H1 (cell line): ENCODE results near the gene GGN. TPM values are rescaled to one million over a fixed set of nuclear protein-coding genes. Genes with fewer than 3 reads are reported as not detected.

ENCODE experiments used
- CTCF ChIA-PET: fragments of 300-600 bp; sonication (Branson Sonifier 250); formaldehyde crosslinking; loops from one replicate; lab custom pipeline; 2021; ENCODE audit not compliant: partially characterized antibody; lab: Charles Lee
- POLR2A ChIA-PET: fragments of 300-600 bp; sonication (Branson Sonifier 250); formaldehyde crosslinking; loops from one replicate; lab custom pipeline; 2021; ENCODE audit warnings: inconsistent platforms; ENCODE audit not compliant: partially characterized antibody; lab: Charles Lee
- DNase-seq, 2 experiments: peaks; one replicate each; pipeline versions ENCODE4 v3.0.0 to v3.0.0-alpha.2; 2010 to 2022; ENCODE audit warnings: low spot score in 2 of 2, low read depth in 1 of 2, mixed read lengths in 1 of 2
- FAIRE-seq: peaks from 2 replicates; lab custom pipeline; 2011; peaks lifted over from hg19 to GRCh38; lab: Jason Lieb, UNC
- H2AFZ ChIP-seq: 2 replicates; pipeline ENCODE4 v1.8.1; 2012; ENCODE audit warnings: low read length, inconsistent platforms
- H2AK5ac ChIP-seq: 2 replicates; pipeline ENCODE4 v1.6.1; 2013; ENCODE audit warnings: low read depth, low read length
- H2BK120ac ChIP-seq: replicated peaks from 2 replicates; pipeline ENCODE3; 2013; ENCODE audit warnings: low read depth, low read length, inconsistent platforms
- H2BK12ac ChIP-seq: 2 replicates; pipeline ENCODE4 v1.6.1; 2013; ENCODE audit warnings: low read depth, low read length
- H2BK15ac ChIP-seq: 2 replicates; pipeline ENCODE4 v1.6.1; 2013; ENCODE audit warnings: low read length
- H2BK20ac ChIP-seq: 2 replicates; pipeline ENCODE4 v1.6.1; 2013; ENCODE audit warnings: low read length
- H2BK5ac ChIP-seq: 2 replicates; pipeline ENCODE4 v1.6.1; 2013; ENCODE audit warnings: low read depth, low read length
- H3K14ac ChIP-seq: 2 replicates; pipeline ENCODE4 v1.6.1; 2013; ENCODE audit warnings: inconsistent platforms; ENCODE audit not compliant: insufficient read length
- H3K18ac ChIP-seq: 2 replicates; pipeline ENCODE4 v1.6.1; 2013; ENCODE audit warnings: low read length; ENCODE audit errors: extremely low read depth
- H3K23ac ChIP-seq: 2 replicates; pipeline ENCODE4 v1.6.1; 2013; ENCODE audit warnings: inconsistent platforms; ENCODE audit not compliant: insufficient read length
- H3K23me2 ChIP-seq: 2 replicates; pipeline ENCODE4 v1.6.1; 2013; ENCODE audit warnings: low read depth, low read length
- H3K27ac ChIP-seq: 2 replicates; pipeline ENCODE4 v1.6.1; 2011; ENCODE audit warnings: low read depth, low read length, inconsistent platforms
- H3K27me3 ChIP-seq, 4 experiments: replicated peaks in 1 of 4; 1 replicate in 1 of 4; 2 replicates in 3 of 4; pipeline versions ENCODE4 v1.6.1 to v1.8.1; 2011 to 2013; ENCODE audit warnings: low read length in 3 of 4, mild to moderate bottlenecking in 3 of 4, inconsistent platforms in 2 of 4, mixed read lengths in 2 of 4, moderate library complexity in 1 of 4; ENCODE audit not compliant: control insufficient read depth in 3 of 4, insufficient read depth in 3 of 4; ENCODE audit errors: extremely low read depth in 1 of 4
- H3K36me3 ChIP-seq, 4 experiments: 2 replicates each; pipeline versions ENCODE4 v1.6.1 to v1.8.1; 2011 to 2013; ENCODE audit warnings: mild to moderate bottlenecking in 4 of 4, low read length in 3 of 4, moderate library complexity in 2 of 4, control low read depth in 1 of 4, inconsistent platforms in 1 of 4; ENCODE audit not compliant: insufficient read depth in 4 of 4, control insufficient read depth in 2 of 4
- H3K4ac ChIP-seq: replicated peaks from 2 replicates; pipeline ENCODE3; 2013; ENCODE audit warnings: low read length, low read depth, mixed read lengths, inconsistent platforms; ENCODE audit not compliant: insufficient read length
- H3K4me1 ChIP-seq, 4 experiments: replicated peaks in 1 of 4; 1 replicate in 1 of 4; 2 replicates in 3 of 4; pipeline versions ENCODE4 v1.6.1 to v1.8.1; 2011 to 2013; ENCODE audit warnings: low read length in 3 of 4, inconsistent platforms in 2 of 4, mixed read lengths in 1 of 4; ENCODE audit not compliant: insufficient read depth in 4 of 4, control insufficient read depth in 3 of 4
- H3K4me2 ChIP-seq, 2 experiments: 2 replicates each; pipeline versions ENCODE4 v1.6.1 to v1.8.1; 2011 to 2013; ENCODE audit warnings: low read depth in 2 of 2, low read length in 2 of 2, control low read depth in 1 of 2, inconsistent platforms in 1 of 2, mild to moderate bottlenecking in 1 of 2; ENCODE audit not compliant: insufficient read depth in 1 of 2
- H3K4me3 ChIP-seq, 4 experiments: fragments of 200-600, 300-600 bp in 1 of 4; sonication (generic), shearing (Covaris generic), sonication (Bioruptor Twin) in 1 of 4; 2 replicates each; pipeline versions ENCODE4 v1.5.1 to v1.8.1; 2011 to 2016; ENCODE audit warnings: low read length in 4 of 4, low read depth in 3 of 4, control low read depth in 2 of 4, inconsistent platforms in 2 of 4, mild to moderate bottlenecking in 2 of 4, mixed read lengths in 1 of 4, moderate library complexity in 1 of 4; ENCODE audit not compliant: insufficient read depth in 2 of 4; ENCODE audit errors: extremely low read depth in 1 of 4
- H3K56ac ChIP-seq: replicated peaks from 2 replicates; pipeline ENCODE3; 2013; ENCODE audit warnings: low read depth, mild to moderate bottlenecking, mixed read lengths, low read length, inconsistent platforms; ENCODE audit not compliant: insufficient read length
- H3K79me1 ChIP-seq: 2 replicates; pipeline ENCODE4 v1.6.1; 2013; ENCODE audit warnings: low read depth, low read length, control low read depth
- H3K79me2 ChIP-seq, 2 experiments: 2 replicates each; pipeline versions ENCODE4 v1.6.1 to v1.8.1; 2012 to 2013; ENCODE audit warnings: low read length in 2 of 2, mild to moderate bottlenecking in 2 of 2, inconsistent platforms in 1 of 2; ENCODE audit not compliant: insufficient read depth in 2 of 2, control insufficient read depth in 1 of 2
- H3K9ac ChIP-seq, 4 experiments: replicated peaks in 1 of 4; 1 replicate in 1 of 4; 2 replicates in 3 of 4; pipeline versions ENCODE4 v1.6.1 to v1.8.1; 2011 to 2013; ENCODE audit warnings: low read depth in 3 of 4, low read length in 3 of 4, control low read depth in 2 of 4, mild to moderate bottlenecking in 2 of 4, moderate library complexity in 2 of 4, inconsistent platforms in 1 of 4; ENCODE audit errors: extremely low read depth in 1 of 4
- H3K9me3 ChIP-seq, 2 experiments: 2 replicates each; pipeline versions ENCODE4 v1.6.1 to v1.8.1; 2012 to 2013; ENCODE audit warnings: mild to moderate bottlenecking in 2 of 2, moderate library complexity in 2 of 2, control low read depth in 1 of 2, inconsistent platforms in 1 of 2, low read depth in 1 of 2, low read length in 1 of 2, mixed read lengths in 1 of 2; ENCODE audit not compliant: insufficient read depth in 2 of 2
- H4K20me1 ChIP-seq, 2 experiments: replicated peaks in 1 of 2; 2 replicates each; pipeline versions ENCODE3 to v1.8.1; 2011 to 2013; ENCODE audit warnings: inconsistent platforms in 2 of 2, low read length in 2 of 2, mild to moderate bottlenecking in 1 of 2; ENCODE audit not compliant: insufficient read depth in 2 of 2, control insufficient read depth in 1 of 2
- H4K5ac ChIP-seq: 2 replicates; pipeline ENCODE4 v1.6.1; 2013; ENCODE audit warnings: low read length, low read depth, mixed read lengths, inconsistent platforms; ENCODE audit not compliant: insufficient read length
- H4K8ac ChIP-seq: 2 replicates; pipeline ENCODE4 v1.8.0; 2013; ENCODE audit warnings: mild to moderate bottlenecking, moderate library complexity, low read length, inconsistent platforms; ENCODE audit not compliant: insufficient read depth; ENCODE audit errors: extremely low read depth
- H4K91ac ChIP-seq: replicated peaks from 2 replicates; pipeline ENCODE3; 2013; ENCODE audit warnings: low read length, mixed read lengths, inconsistent platforms; ENCODE audit not compliant: insufficient read length
- ASH2L ChIP-seq: fragments of 200-600, 300-600 bp; sonication (generic); IDR thresholded peaks from one replicate; pipeline ENCODE4 v1.7.1; 2017; ENCODE audit warnings: low read length
- BACH1 ChIP-seq: IDR thresholded peaks from 2 replicates; pipeline ENCODE4 v1.6.1; 2012; ENCODE audit warnings: low read length, improper control_type of control experiment
- BCL11A ChIP-seq, 2 experiments: IDR thresholded peaks; one replicate each; pipeline ENCODE4 v1.6.1; 2011; ENCODE audit warnings: low read depth in 2 of 2, low read length in 2 of 2, mild to moderate bottlenecking in 2 of 2
- CBX5 ChIP-seq: fragments of 300-800, 300-1000 bp; sonication (generic); IDR thresholded peaks from 2 replicates; pipeline ENCODE4 v1.7.1; 2016; ENCODE audit warnings: antibody characterized with exemption, low read length, low read depth
- CTBP2 ChIP-seq: IDR thresholded peaks from 2 replicates; pipeline ENCODE4 v1.7.0; 2011; ENCODE audit warnings: borderline replicate concordance, mild to moderate bottlenecking, moderate library complexity, mixed read lengths, low read length; ENCODE audit not compliant: insufficient read depth, insufficient read length
- EP300 ChIP-seq, 2 experiments: IDR thresholded peaks; 1 replicate in 1 of 2; 2 replicates in 1 of 2; pipeline ENCODE4 v1.6.1; 2011 to 2012; ENCODE audit warnings: low read depth in 2 of 2, low read length in 2 of 2, mild to moderate bottlenecking in 2 of 2, borderline replicate concordance in 1 of 2, inconsistent platforms in 1 of 2, moderate library complexity in 1 of 2
- GTF2F1 ChIP-seq: IDR thresholded peaks from 2 replicates; pipeline ENCODE4 v1.6.1; 2012; ENCODE audit warnings: low read depth, low read length, improper control_type of control experiment, borderline replicate concordance
- HDAC2 ChIP-seq, 2 experiments: fragments of 300-600 bp in 1 of 2; sonication (generic) in 1 of 2; IDR thresholded peaks; 2 replicates each; pipeline ENCODE4 v1.6.1; 2011 to 2012; ENCODE audit warnings: low read depth in 2 of 2, low read length in 2 of 2, mild to moderate bottlenecking in 2 of 2, moderate library complexity in 2 of 2, borderline replicate concordance in 1 of 2, inconsistent platforms in 1 of 2
- JUND ChIP-seq: IDR thresholded peaks from 2 replicates; pipeline ENCODE4 v1.6.1; 2011; ENCODE audit warnings: mild to moderate bottlenecking, improper control_type of control experiment, low read length
- PHF8 ChIP-seq: fragments of 200-600 bp; sonication (generic); conservative IDR thresholded peaks from 2 replicates; pipeline ENCODE4 v1.7.1; 2012; ENCODE audit warnings: low read depth, mild to moderate bottlenecking, inconsistent platforms, low read length, moderate library complexity
- SAP30 ChIP-seq: fragments of 300-600 bp; sonication (generic); IDR thresholded peaks from 2 replicates; pipeline ENCODE4 v1.7.1; 2012; ENCODE audit warnings: low read length, moderate library complexity, mild to moderate bottlenecking, inconsistent platforms; ENCODE audit not compliant: insufficient read depth, insufficient replicate concordance
- SP1 ChIP-seq: IDR thresholded peaks from 2 replicates; pipeline ENCODE4 v1.6.1; 2011; ENCODE audit warnings: low read depth, low read length
- WGBS, 2 experiments: shearing (Covaris generic) in 1 of 2; methylation state at CpG; one replicate each; pipeline versions ENCODE4 v1.1.6 to v1.1.7; 2013 to 2015; ENCODE audit warnings: low lambda C conversion rate in 2 of 2, mixed read lengths in 2 of 2, inconsistent platforms in 1 of 2, low coverage in 1 of 2, missing lambda C conversion rate in 1 of 2; ENCODE audit not compliant: insufficient replicate concordance in 2 of 2, insufficient coverage in 1 of 2, insufficient read length in 1 of 2; ENCODE audit errors: extremely low coverage in 1 of 2, missing lambda C conversion rate in 1 of 2; 5-methylcytosine and 5-hydroxymethylcytosine counted together
- polyA plus RNA-seq, 7 experiments: library from polyadenylated mRNA; depleted of rRNA in 3 of 7; stranded (reverse) in 5 of 7; unstranded in 2 of 7; fragments of >200 nt in 5 of 7; fragments of 200-250 nt in 2 of 7; gene quantifications; 1 replicate in 5 of 7; 2 replicates in 1 of 7; 4 replicates in 1 of 7; pipeline versions ENCODE4 v1.2.1 to v1.2.3, GENCODE V29; 2011 to 2013; ENCODE audit warnings: missing spikeins in 2 of 7, mixed read lengths in 2 of 7
- total RNA-seq: library from RNA; stranded (reverse); fragmentation: NEBNext Ultra II Directional; extraction: Animal tissue kit (Norgen Biotek cat#: 25700); gene quantifications from 2 replicates; pipeline ENCODE4 v1.2.1, GENCODE V29; 2021
- TF ChIP-seq, protein P1 (sequence below): IDR thresholded peaks from 2 replicates; pipeline ENCODE4 v1.6.1; 2011; ENCODE audit warnings: low read depth, mild to moderate bottlenecking, low read length; ENCODE audit not compliant: insufficient read depth

Gene GGN
- total and polyA plus RNA-seq, 2 of the 8 experiments (the other 6 are each of a cell fraction or from before 2014, with no cell fraction given) = 0.47 to 1.2 TPM

DNA sequence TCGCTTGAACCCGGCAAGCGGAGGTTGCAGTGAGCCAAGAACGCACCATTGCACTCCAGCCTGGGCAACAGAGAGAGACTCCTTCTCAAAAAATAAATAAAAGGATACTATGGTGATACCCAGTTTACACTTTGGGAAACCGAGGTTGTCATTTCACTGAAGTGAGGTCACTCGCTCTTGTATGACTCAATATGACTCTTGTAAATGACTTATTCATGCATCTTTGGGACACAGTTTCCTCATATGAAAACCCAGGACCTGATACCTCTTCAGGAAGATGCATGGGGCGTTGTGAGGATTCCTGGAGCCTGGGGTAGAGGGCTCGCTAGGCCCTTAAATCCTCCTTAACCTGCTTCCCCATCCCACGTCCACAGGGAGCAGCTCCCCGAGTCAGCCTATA, 9.0 kb downstream of the GGN start:
- no peaks in the 10 kb centered on the region for H3K27me3 ChIP-seq
- H4K8ac ChIP-seq = no peak overlapping the region; the same call in 1 of the 2 replicates
- H4K5ac ChIP-seq = no peak overlapping the region
- WGBS, 2 experiments = 92% methylated on average over 10 of the region's 10 CpGs; no CpG with 5 or more reads in 1 of the 2 experiments
- no peak overlapping the region for H3K4me2 ChIP-seq
- H3K4ac ChIP-seq = no peak overlapping the region
- FAIRE-seq = no peak
- H2AFZ ChIP-seq = no peak overlapping the region
- H3K4me3 ChIP-seq = no peak overlapping the region
- H3K9ac ChIP-seq = no peak overlapping the region
- H3K27ac ChIP-seq = no peak overlapping the region
- H2BK120ac ChIP-seq = no peak overlapping the region
- no peak overlapping the region for H2BK12ac ChIP-seq
- H4K20me1 ChIP-seq = peaks cover 3 to 15% of the 10 kb centered on the region in 2 experiments
- peaks cover 14 to 25% (median 21%) of the 10 kb centered on the region in 4 experiments; a peak in 7 of 8 replicates for H3K36me3 ChIP-seq
- peaks cover 0 to 22% of the 10 kb centered on the region in 2 experiments; a peak in 2 of 4 replicates for H3K79me2 ChIP-seq
- H3K4me1 ChIP-seq = peaks cover 0 to 6% (median 2%) of the 10 kb centered on the region in 4 experiments; a peak in 3 of 7 replicates
- H2BK15ac ChIP-seq = no peak overlapping the region
- no peak overlapping the region for H3K18ac ChIP-seq
- no peaks in the 10 kb centered on the region for H3K9me3 ChIP-seq
- H3K79me1 ChIP-seq = peaks cover 14% of the 10 kb centered on the region
- no peak overlapping the region for H2AK5ac ChIP-seq
- no peak overlapping the region for H3K56ac ChIP-seq
- H4K91ac ChIP-seq = no peak overlapping the region
- no peak overlapping the region for H3K14ac ChIP-seq
- no peak for DNase-seq
- no peak overlapping the region for H2BK20ac ChIP-seq
- H3K23me2 ChIP-seq = peaks cover 7% of the 10 kb centered on the region; the same call in 1 of the 2 replicates
- ChIA-PET CTCF (interaction anchor here (0.7 kb wide), 1 partner anchor 66 kb away, joined by 3 read pairs; no protein-coding TSS in a partner anchor), POLR2A (no interaction called here)
- H3K23ac ChIP-seq = no peak overlapping the region
- no peak overlapping the region for H2BK5ac ChIP-seq
- no peak for TF ChIP-seq SP1
- TF ChIP-seq EP300 (IDR thresholded peaks at IDR 0.05; ENCODE audit: borderline replicate concordance in 1 of 2, low read depth in 2 of 2, low read length in 2 of 2) = no peak
- TF ChIP-seq JUND = no peak
- TF ChIP-seq CBX5 = no peak
- TF ChIP-seq ASH2L = no peak
- TF ChIP-seq, protein P1, sequence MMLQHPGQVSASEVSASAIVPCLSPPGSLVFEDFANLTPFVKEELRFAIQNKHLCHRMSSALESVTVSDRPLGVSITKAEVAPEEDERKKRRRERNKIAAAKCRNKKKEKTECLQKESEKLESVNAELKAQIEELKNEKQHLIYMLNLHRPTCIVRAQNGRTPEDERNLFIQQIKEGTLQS = no peak
- no peak for TF ChIP-seq HDAC2 (IDR thresholded peaks at IDR 0.05; ENCODE audit: borderline replicate concordance in 1 of 2, low read depth in 2 of 2, low read length in 2 of 2)
- TF ChIP-seq PHF8 = no peak
- no peak for TF ChIP-seq SAP30
- TF ChIP-seq BACH1 = no peak
- TF ChIP-seq CTBP2 = no peak
- TF ChIP-seq GTF2F1 = no peak
- no peak for TF ChIP-seq BCL11A (IDR thresholded peaks at IDR 0.05; ENCODE audit: low read depth in 2 of 2, low read length in 2 of 2)
